OCI-LY1 (cell line): ENCODE measurements around the gene NOX5.

Experiments used
- H2AFZ ChIP-seq: fragments of 200-600 bp; sonication (generic), shearing (Covaris generic); 2 replicates; pipeline ENCODE4 v1.6.0; 2014; ENCODE audit warnings: antibody characterized with exemption, mild to moderate bottlenecking, low read length
- H3F3A ChIP-seq: fragments of 200-600 bp; sonication (generic), shearing (Covaris generic); 2 replicates; pipeline ENCODE4 v1.6.0; 2014; ENCODE audit warnings: mild to moderate bottlenecking, antibody characterized with exemption, low read length, moderate library complexity; ENCODE audit not compliant: insufficient read depth
- H3K27ac ChIP-seq: fragments of 200-600 bp; sonication (generic); 2 replicates; pipeline ENCODE4 v1.5.1; 2014; ENCODE audit warnings: low read length, mixed run types, mild to moderate bottlenecking, low read depth; ENCODE audit not compliant: poor library complexity, severe bottlenecking
- H3K27me3 ChIP-seq: fragments of 200-600 bp; sonication (generic); 2 replicates; pipeline ENCODE4 v1.6.0; 2014; ENCODE audit warnings: antibody characterized with exemption, mild to moderate bottlenecking, low read length, moderate library complexity; ENCODE audit not compliant: insufficient read depth
- H3K36me3 ChIP-seq: fragments of 200-600 bp; sonication (generic); 2 replicates; pipeline ENCODE4 v1.6.1; 2014; ENCODE audit warnings: mild to moderate bottlenecking, antibody characterized with exemption, low read length, moderate library complexity, mixed read lengths; ENCODE audit not compliant: insufficient read depth
- H3K4me1 ChIP-seq: fragments of 200-600 bp; sonication (generic); 2 replicates; pipeline ENCODE4 v1.5.1; 2014; ENCODE audit warnings: mild to moderate bottlenecking, low read length, moderate library complexity; ENCODE audit not compliant: insufficient read depth, severe bottlenecking
- H3K4me2 ChIP-seq: fragments of 200-600 bp; sonication (generic), shearing (Covaris generic); 2 replicates; pipeline ENCODE4 v1.6.1; 2014; ENCODE audit warnings: low read length
- H3K4me3 ChIP-seq: fragments of 200-600 bp; sonication (generic); 2 replicates; pipeline ENCODE4 v1.5.1; 2014; ENCODE audit warnings: low read length, low read depth, mild to moderate bottlenecking, mixed read lengths; ENCODE audit not compliant: poor library complexity, severe bottlenecking
- H3K79me2 ChIP-seq: fragments of 200-600 bp; shearing (Covaris generic); 2 replicates; pipeline ENCODE4 v1.6.1; 2016; ENCODE audit warnings: mixed run types, low read length, mixed read lengths; ENCODE audit not compliant: insufficient read depth
- H3K9ac ChIP-seq: fragments of 200-600 bp; sonication (generic), shearing (Covaris generic); 2 replicates; pipeline ENCODE4 v1.6.1; 2014; ENCODE audit warnings: mild to moderate bottlenecking, low read length, mixed read lengths
- H3K9me2 ChIP-seq: fragments of 200-600 bp; sonication (generic), shearing (Covaris generic); 2 replicates; pipeline ENCODE4 v1.6.1; 2014; ENCODE audit warnings: low read depth, mild to moderate bottlenecking, low read length, mixed read lengths
- H3K9me3 ChIP-seq: fragments of 200-600 bp; shearing (Covaris generic); 2 replicates; pipeline ENCODE4 v1.6.1; 2014; ENCODE audit warnings: low read length, mixed read lengths
- H4K20me1 ChIP-seq: fragments of 200-600 bp; sonication (generic), shearing (Covaris generic); 2 replicates; pipeline ENCODE4 v1.6.0; 2016; ENCODE audit warnings: mild to moderate bottlenecking, low read length; ENCODE audit not compliant: insufficient read depth
- EZH2 ChIP-seq: fragments of 200-600 bp; sonication (generic), shearing (Covaris generic); IDR thresholded peaks from 2 replicates; pipeline ENCODE4 v1.8.0; 2017; ENCODE audit warnings: borderline replicate concordance, mixed run types, mild to moderate bottlenecking, antibody characterized with exemption, low read length, moderate library complexity, mixed read lengths
- TF ChIP-seq, protein P1 (sequence below): fragments of 200-600 bp; sonication (generic), shearing (Covaris generic); IDR thresholded peaks from 2 replicates; pipeline ENCODE4 v1.5.1; 2017; ENCODE audit warnings: mild to moderate bottlenecking, antibody characterized with exemption, low read length, moderate library complexity, mixed read lengths

Gene NOX5

DNA sequence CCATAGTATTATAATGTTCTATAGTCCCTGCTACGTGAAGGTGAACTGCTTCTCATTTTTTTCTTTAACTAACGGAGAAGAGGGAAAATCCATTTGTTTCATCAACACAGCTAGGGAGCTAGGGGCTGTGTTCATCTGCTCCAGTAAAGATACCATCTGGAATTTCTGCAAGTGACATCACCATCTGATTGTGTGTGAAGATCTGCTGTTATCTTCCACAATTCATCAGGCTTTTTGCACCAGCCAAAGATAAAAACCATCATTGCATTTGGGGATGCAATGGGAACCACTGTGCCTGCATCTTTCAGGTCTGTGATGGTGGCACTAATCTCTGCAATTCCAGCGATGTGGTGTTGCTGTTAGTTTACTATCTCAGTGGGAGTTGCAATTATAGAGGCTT lies 35.5 kb upstream of the NOX5 start:
- TF ChIP-seq, protein P1, sequence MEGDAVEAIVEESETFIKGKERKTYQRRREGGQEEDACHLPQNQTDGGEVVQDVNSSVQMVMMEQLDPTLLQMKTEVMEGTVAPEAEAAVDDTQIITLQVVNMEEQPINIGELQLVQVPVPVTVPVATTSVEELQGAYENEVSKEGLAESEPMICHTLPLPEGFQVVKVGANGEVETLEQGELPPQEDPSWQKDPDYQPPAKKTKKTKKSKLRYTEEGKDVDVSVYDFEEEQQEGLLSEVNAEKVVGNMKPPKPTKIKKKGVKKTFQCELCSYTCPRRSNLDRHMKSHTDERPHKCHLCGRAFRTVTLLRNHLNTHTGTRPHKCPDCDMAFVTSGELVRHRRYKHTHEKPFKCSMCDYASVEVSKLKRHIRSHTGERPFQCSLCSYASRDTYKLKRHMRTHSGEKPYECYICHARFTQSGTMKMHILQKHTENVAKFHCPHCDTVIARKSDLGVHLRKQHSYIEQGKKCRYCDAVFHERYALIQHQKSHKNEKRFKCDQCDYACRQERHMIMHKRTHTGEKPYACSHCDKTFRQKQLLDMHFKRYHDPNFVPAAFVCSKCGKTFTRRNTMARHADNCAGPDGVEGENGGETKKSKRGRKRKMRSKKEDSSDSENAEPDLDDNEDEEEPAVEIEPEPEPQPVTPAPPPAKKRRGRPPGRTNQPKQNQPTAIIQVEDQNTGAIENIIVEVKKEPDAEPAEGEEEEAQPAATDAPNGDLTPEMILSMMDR, result no peak
- TF ChIP-seq EZH2, result no peak
- Histone ChIP-seq H3K4me1 (no peaks in the 10 kb centered on the region), H3K36me3 (no peaks in the 10 kb centered on the region), H2AFZ (no peak overlapping the region), H4K20me1 (no peaks in the 10 kb centered on the region), H3F3A (no peaks in the 10 kb centered on the region), H3K4me2 (no peak overlapping the region), H3K27me3 (no peaks in the 10 kb centered on the region), H3K9me3 (no peaks in the 10 kb centered on the region), H3K27ac (no peak overlapping the region), H3K9me2 (no peaks in the 10 kb centered on the region), H3K79me2 (no peaks in the 10 kb centered on the region), H3K9ac (no peak overlapping the region), H3K4me3 (no peak overlapping the region)

DNA sequence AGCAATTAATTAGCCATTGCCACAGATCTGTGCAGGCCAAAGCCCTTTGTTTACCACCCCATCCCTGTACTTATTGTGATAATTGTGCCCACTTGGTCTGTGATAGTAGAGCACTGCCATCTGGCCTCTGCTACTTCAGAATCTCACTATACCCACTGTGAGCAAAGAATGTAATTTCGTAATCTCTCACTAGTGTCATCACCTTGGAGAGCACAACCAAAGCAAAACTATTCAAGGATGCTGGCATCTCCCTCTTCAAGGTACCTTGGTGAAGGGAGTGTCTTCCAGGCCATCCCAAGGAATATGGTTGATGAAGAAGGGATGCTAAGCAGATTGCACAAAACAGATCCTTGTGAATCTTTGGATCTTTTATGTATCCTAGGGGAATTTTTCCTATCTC lies 34.7 kb upstream of the NOX5 start:
- H3K9me3 ChIP-seq, result no peaks in the 10 kb centered on the region
- H3K9me2 ChIP-seq, result no peaks in the 10 kb centered on the region
- H3K27ac ChIP-seq, result no peak overlapping the region
- H3F3A ChIP-seq, result no peaks in the 10 kb centered on the region
- no peak overlapping the region for H3K4me2 ChIP-seq
- no peak overlapping the region for H2AFZ ChIP-seq
- H3K36me3 ChIP-seq, result no peaks in the 10 kb centered on the region
- no peak for TF ChIP-seq EZH2
- TF ChIP-seq, protein P1, result no peak
- no peak overlapping the region for H3K4me3 ChIP-seq
- H3K4me1 ChIP-seq, result no peaks in the 10 kb centered on the region
- H3K27me3 ChIP-seq, result no peaks in the 10 kb centered on the region
- H3K9ac ChIP-seq, result no peak overlapping the region
- H4K20me1 ChIP-seq, result no peaks in the 10 kb centered on the region
- H3K79me2 ChIP-seq, result no peaks in the 10 kb centered on the region

DNA sequence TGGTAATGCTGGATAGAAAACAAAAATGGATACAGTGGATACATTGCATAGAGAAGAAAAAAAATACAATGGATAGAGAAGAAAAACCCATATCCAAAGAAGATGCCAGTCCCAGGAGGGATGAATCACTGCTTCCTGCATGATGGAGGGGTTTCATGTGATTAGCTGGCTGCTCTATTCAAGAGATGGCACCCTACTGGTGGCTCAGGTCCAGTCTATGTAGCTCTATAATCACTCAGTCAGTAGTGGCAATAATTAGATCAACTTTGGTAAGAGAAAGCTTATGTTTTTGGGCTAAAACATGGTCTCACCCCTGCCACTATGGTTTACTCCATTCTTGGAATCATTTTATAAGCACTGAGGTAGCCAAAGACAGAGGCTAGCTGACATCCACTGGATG lies 33.7 kb upstream of the NOX5 start:
- Histone ChIP-seq H3F3A (no peaks in the 10 kb centered on the region), H3K9me2 (no peaks in the 10 kb centered on the region), H2AFZ (no peak overlapping the region), H3K27me3 (peaks cover under 1% of the 10 kb centered on the region; the same call in 1 of the 2 replicates), H3K4me2 (no peak overlapping the region), H3K27ac (no peak overlapping the region), H3K36me3 (no peaks in the 10 kb centered on the region), H3K4me1 (no peaks in the 10 kb centered on the region), H3K79me2 (no peaks in the 10 kb centered on the region), H3K4me3 (no peak overlapping the region), H4K20me1 (no peaks in the 10 kb centered on the region), H3K9me3 (no peaks in the 10 kb centered on the region), H3K9ac (no peak overlapping the region)
- no peak for TF ChIP-seq EZH2
- TF ChIP-seq, protein P1, result no peak
